Measurements from ENCODE around the gene CHRNA5. TPM values are rescaled to one million over a fixed set of nuclear protein-coding genes. Genes with fewer than 3 reads are reported as not detected.

CHRNA5 gene
- polyA plus RNA-seq, 1 experiment, result 1.1 TPM

GRCh38 chr15:78638658-78639314 lies 73.5 kb downstream of the CHRNA5 start:
- POLR2A ChIA-PET, result no interaction called here
- no peak overlapping the region for H3K4me3 ChIP-seq (ENCODE audit: low read depth, low read length)
- no peak for DNase-seq (ENCODE audit: low read depth)

GRCh38 chr15:78640527-78641101 lies 75.3 kb downstream of the CHRNA5 start:
- ChIA-PET CTCF (interaction anchor here (1.7 to 2.8 kb wide), 2 partner anchors 16 to 110 kb away, joined by 4 to 13 read pairs; no protein-coding TSS in a partner anchor), POLR2A (no interaction called here)
- no peak for DNase-seq (ENCODE audit: low read depth)
- Histone ChIP-seq H3K4me3 (ENCODE audit: low read depth, low read length) (peak overlapping the region; percentile 29), H3K36me3 (ENCODE audit: control insufficient read depth, insufficient read depth, low read length) (no peaks in the 10 kb centered on the region), H3K27me3 (ENCODE audit: control insufficient read depth, insufficient read depth, low read length) (peaks cover 14% of the 10 kb centered on the region)
- no peak for TF ChIP-seq CTCF (IDR thresholded peaks at IDR 0.05; ENCODE audit: insufficient read depth, low read depth, low read length)

More at GRCh38 chr15:78638658-78639314, 73.5 kb downstream of the CHRNA5 start:
- Histone ChIP-seq H3K27me3 (ENCODE audit: control insufficient read depth, insufficient read depth, low read length) (peaks cover 14% of the 10 kb centered on the region), H3K36me3 (ENCODE audit: control insufficient read depth, insufficient read depth, low read length) (no peaks in the 10 kb centered on the region)
- peak; percentile 62 for TF ChIP-seq CTCF (IDR thresholded peaks at IDR 0.05; ENCODE audit: insufficient read depth, low read depth, low read length)
- CTCF ChIA-PET, result interaction anchor here (0.7 to 2.8 kb wide), 17 partner anchors 8 to 548 kb away, joined by 3 to 13 read pairs (median 3); no protein-coding TSS in a partner anchor

- DNase-seq (ENCODE audit: low read depth), result no peak
- Histone ChIP-seq H3K4me3 (ENCODE audit: low read depth, low read length) (peak within 1 kb of the TSS; percentile 29), H3K27me3 (ENCODE audit: control insufficient read depth, insufficient read depth, low read length) (peaks cover 14% of the 10 kb centered on the region), H3K36me3 (ENCODE audit: control insufficient read depth, insufficient read depth, low read length) (no peaks in the 10 kb centered on the region)
- CTCF ChIA-PET, result no interaction called here
- TF ChIP-seq CTCF (IDR thresholded peaks at IDR 0.05; ENCODE audit: insufficient read depth, low read depth, low read length), result no peak
- POLR2A ChIA-PET, result no interaction called here
Observed at GRCh38 chr15:78641102-78641748, 75.9 kb downstream of the CHRNA5 start, which contains the start of gene CHRNB4. CHRNB4 (minus strand) TSS chr15:78641210; CDS start chr15:78641133, 77 bp downstream.

- ChIA-PET CTCF (no interaction called here), POLR2A (no interaction called here)
- Histone ChIP-seq H3K36me3 (ENCODE audit: control insufficient read depth, insufficient read depth, low read length) (no peaks in the 10 kb centered on the region), H3K27me3 (ENCODE audit: control insufficient read depth, insufficient read depth, low read length) (peaks cover 14% of the 10 kb centered on the region), H3K4me3 (ENCODE audit: low read depth, low read length) (no peak overlapping the region)
- no peak for DNase-seq (ENCODE audit: low read depth)
- no peak for TF ChIP-seq CTCF (IDR thresholded peaks at IDR 0.05; ENCODE audit: insufficient read depth, low read depth, low read length)
Observed at GRCh38 chr15:78641749-78642275, 76.5 kb downstream of the CHRNA5 start.

GRCh38 chr15:78642331-78642730 lies 77.0 kb downstream of the CHRNA5 start:
- H3K4me3 ChIP-seq (ENCODE audit: low read depth, low read length), result no peak overlapping the region
- peaks cover 14% of the 10 kb centered on the region for H3K27me3 ChIP-seq (ENCODE audit: control insufficient read depth, insufficient read depth, low read length)
- no peaks in the 10 kb centered on the region for H3K36me3 ChIP-seq (ENCODE audit: control insufficient read depth, insufficient read depth, low read length)
- CTCF ChIA-PET, result no interaction called here
- TF ChIP-seq CTCF (IDR thresholded peaks at IDR 0.05; ENCODE audit: insufficient read depth, low read depth, low read length), result no peak
- POLR2A ChIA-PET, result no interaction called here
- no peak for DNase-seq (ENCODE audit: low read depth)
